ENCODE measurements around the gene TTLL11.

DNA sequence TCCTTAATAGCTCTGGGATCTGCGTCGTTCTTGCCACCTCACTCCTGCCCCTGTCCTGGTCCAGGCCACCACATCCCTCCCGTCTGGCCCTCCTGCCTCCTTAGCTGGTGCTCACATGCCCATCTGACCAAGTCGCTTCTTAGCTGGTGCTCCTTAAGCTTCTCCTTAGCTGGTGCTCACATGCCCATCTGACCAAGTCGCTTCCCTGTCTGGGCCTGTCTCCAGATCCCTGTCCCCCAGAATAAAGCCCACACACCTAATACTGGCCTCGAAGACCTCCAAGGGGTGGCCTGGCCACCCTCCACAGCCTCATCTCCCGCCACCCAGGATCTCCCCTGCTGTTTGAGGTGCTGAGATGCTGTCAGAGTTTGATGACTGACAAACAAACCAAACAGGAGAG lies 31.4 kb upstream of the TTLL11 start:
- TF ChIP-seq EZH2 (IDR thresholded peaks at IDR 0.05; ENCODE audit: borderline replicate concordance) = no peak
- TF ChIP-seq, protein P1, sequence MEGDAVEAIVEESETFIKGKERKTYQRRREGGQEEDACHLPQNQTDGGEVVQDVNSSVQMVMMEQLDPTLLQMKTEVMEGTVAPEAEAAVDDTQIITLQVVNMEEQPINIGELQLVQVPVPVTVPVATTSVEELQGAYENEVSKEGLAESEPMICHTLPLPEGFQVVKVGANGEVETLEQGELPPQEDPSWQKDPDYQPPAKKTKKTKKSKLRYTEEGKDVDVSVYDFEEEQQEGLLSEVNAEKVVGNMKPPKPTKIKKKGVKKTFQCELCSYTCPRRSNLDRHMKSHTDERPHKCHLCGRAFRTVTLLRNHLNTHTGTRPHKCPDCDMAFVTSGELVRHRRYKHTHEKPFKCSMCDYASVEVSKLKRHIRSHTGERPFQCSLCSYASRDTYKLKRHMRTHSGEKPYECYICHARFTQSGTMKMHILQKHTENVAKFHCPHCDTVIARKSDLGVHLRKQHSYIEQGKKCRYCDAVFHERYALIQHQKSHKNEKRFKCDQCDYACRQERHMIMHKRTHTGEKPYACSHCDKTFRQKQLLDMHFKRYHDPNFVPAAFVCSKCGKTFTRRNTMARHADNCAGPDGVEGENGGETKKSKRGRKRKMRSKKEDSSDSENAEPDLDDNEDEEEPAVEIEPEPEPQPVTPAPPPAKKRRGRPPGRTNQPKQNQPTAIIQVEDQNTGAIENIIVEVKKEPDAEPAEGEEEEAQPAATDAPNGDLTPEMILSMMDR (IDR thresholded peaks at IDR 0.05; ENCODE audit: poor library complexity) = no peak

Data from hepatocyte (in vitro differentiated cells).